ENCODE measurements around the gene PPP2R2C.

Gene PPP2R2C

DNA sequence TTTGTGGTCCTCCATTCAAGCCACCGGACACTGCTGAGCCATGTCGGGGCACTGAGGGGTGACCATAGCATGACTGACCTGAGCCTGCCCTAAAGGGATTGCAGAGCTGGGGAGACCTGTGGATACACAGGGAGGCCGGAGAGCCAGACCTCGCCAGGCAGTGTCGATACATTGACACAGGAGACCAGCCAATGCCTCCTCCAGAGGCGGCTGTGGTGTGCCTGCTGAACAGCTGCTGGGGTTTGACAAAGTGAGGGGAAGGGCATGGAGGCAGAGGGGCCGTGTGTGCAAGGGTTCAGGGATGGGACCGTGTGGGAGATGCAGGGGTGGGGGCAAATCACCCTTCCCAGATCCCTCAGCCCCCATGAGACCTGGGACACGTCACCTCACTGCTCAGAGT, 48.0 kb downstream of the PPP2R2C start:
- DNase-seq (no peak), ATAC-seq (no peak)

DNA sequence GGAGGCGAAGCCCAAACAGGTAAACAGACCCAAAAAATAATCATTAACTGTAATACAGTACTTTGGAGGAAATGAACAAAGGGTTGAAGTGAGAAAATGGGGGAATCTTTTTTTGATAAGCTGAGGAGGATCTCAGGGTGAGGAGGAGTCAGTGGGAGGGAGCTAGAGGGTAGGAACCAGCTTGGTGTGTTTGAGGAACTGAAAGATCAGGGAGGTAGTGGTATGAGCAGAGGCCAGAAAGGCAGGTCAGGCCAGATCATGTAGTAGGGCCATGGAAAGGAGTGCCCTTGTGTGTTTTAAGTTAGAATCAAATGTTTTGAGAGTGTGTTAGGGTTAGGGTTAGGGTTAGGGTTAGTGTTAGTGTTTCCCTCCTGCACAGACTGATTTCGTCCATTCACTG, 48.8 kb downstream of the PPP2R2C start:
- ATAC-seq (no peak), DNase-seq (no peak)

DNA sequence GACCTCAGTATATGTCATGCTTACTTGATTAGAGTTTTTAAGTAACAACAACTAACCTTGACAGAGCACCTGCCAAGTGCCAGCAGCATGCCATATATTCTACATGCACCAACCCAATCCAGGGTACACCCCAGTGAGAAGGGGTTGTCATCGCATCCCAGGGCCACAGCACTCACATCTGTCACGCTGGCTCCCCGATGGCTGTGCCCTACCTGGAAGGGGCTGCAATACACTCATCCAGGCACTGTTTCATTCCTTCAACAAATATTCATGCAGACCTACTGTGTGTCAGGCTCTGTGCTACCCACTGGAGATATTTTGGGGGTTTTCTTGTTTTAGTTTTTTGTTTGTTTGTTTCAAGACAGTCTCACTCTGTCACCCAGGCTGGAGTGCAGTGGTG, 49.5 kb downstream of the PPP2R2C start:
- DNase-seq (no peak), ATAC-seq (no peak)

DNA sequence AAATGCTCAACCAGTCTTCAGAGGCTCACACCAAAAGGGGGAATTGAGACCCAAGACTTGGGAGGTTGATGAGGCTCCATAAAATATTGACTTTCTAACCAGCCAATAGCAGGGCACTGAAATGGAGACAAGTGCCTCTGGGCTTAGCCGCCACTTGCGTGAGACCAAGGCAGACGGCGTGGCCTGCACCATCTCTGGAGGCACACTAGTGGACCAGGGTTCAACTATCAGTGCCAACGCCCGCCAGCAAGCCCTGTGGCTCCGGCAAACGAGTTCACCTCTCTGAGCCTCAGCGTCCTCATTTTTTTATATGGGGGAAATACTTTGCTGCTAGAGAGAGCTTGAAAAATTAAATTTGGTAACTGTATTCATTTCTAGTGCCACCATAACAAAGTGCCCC, 50.3 kb downstream of the PPP2R2C start:
- DNase-seq = no peak
- ATAC-seq = no peak

DNA sequence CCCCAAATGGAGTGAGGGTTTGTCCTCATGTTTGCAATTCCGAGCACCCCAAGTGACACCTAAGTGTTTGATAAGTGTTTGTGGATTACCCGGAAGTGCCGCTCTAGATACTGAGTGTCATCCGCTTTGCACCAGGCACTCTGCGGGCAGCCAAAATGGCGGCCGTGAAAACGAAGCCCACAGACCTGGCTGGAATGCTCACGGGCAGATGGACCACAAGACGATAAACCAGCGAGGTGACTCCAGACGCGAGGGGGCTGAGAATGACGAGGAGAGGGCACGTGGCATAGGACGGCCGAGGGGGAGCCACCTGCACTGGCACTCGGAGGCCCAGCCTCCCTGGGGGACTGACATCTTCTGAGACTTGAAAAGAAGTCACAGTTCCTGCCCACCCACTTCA, 51.0 kb downstream of the PPP2R2C start:
- DNase-seq = no peak
- no peak for ATAC-seq

DNA sequence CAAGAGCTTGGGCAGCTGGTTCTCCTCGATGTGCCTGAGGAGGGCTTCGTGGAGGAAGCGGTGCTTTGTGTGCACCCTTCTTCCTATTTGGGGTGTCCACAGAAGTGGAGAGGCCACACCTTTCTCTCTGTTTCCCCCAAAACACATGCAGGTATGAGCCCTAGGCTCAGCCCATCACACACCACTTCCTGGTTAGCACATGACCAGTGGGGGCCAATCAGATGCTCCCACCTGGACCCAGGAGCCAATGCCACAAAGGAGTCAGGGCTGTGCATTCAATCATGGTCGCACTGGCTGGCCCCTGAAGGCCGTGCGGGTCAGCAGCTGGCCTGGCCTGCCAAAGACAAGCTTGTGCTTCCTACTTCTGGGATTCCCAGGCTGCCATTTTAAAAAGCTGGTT, 51.4 kb downstream of the PPP2R2C start:
- ATAC-seq (no peak), DNase-seq (no peak)

DNA sequence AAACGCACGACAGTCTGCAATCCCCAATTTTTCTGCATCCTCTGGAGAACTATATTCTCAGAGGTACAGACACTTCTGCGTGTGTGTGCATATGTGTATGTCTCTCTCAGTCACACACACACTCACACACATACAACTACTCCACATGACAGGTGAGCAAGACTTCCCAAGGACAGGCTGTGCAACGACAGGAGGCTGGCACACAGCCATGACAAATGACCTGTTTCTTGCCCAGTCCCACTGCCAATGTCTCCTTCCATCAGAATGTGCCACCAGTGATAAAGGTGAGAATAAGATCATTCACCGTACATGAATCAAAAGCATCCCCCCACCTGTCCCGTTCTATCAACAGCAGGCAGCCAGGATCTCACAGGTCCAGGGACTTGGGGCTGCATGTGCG, 52.4 kb downstream of the PPP2R2C start:
- no peak for ATAC-seq

DNA sequence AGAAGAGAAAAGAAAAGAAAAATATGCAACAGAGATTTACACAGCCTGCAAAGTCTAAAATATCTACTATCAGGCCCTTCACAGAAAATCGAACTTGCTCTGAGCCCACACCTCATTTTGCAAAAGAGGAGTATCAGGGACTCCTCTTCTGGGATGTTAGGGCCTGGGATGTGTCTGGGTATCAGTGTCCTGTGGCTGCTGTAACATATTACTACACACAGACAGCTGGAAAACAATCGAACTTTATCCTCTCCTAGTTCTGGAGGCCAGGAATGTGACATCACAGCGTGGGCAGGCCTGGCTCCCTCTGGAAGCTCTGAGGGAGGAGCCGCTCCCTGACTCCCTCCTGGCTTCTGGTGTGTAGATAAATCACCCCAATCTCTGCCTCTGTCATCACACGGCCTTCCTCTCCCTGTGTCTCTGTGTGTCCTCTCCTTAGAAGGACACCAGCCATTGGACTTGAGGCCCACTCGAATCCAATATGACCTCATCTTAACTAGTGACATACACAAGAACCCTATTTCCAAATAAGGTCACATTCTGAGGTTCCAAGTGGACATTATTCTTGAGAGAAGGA, 52.9 kb downstream of the PPP2R2C start:
- DNase-seq (no peak), ATAC-seq (no peak)

More for the DNA sequence above, 52.4 kb downstream of the PPP2R2C start:
- DNase-seq = no peak

DNA sequence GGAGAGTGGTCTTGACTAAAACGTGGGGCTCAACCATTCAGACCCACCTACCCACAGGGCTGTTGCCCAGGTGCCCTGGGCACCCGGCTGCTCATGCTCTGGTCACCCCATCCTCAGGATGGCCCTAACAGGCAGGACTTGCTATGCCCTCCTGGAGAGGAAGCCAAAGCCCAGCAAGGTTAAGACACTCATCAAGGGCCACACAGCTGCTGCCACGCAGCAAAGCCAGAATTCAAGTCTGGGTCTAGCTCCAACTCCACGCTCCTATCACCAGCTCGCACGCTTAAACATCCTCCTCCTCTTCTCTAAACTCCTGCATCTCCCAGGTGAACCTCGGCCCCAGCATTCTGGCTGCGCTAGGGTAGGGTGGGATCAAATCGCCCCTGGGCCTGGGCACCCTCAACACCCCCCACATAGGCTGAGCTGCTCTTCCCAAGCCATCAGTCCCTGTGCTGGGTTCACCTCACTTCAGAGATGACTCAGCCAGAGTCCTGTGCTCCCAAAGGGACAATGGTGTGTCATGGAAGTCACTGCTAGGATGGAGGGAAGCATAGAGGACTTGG, 54.1 kb downstream of the PPP2R2C start:
- ATAC-seq = no peak

DNA sequence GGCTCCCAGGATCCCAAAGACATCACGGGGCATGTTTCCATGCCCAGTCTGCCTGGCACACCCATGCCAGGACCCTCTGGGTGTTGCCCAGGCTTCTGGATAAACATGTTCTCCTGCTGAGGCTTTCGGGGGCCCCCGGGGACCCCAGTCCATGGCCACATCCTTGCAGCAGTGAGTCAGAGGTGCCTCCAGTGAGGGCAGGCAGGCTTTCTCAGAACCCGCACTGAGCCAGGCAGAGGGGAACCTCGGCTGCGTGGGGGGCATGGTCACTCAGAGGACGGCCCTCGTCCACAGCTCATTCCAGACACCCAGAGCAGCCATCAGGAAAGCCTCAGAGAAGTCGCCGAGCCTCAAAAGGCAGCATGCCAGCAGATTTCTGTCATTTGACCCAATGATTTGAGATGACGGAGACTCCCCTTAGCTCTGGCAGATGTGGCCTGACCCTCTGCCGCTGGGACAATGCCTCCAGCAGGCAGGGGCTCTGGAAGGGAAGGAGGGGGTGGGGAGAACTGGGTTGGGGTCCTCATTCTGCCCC, 54.8 kb downstream of the PPP2R2C start:
- DNase-seq = no peak
- ATAC-seq = no peak

More for the DNA sequence above, 54.1 kb downstream of the PPP2R2C start:
- DNase-seq = no peak

DNA sequence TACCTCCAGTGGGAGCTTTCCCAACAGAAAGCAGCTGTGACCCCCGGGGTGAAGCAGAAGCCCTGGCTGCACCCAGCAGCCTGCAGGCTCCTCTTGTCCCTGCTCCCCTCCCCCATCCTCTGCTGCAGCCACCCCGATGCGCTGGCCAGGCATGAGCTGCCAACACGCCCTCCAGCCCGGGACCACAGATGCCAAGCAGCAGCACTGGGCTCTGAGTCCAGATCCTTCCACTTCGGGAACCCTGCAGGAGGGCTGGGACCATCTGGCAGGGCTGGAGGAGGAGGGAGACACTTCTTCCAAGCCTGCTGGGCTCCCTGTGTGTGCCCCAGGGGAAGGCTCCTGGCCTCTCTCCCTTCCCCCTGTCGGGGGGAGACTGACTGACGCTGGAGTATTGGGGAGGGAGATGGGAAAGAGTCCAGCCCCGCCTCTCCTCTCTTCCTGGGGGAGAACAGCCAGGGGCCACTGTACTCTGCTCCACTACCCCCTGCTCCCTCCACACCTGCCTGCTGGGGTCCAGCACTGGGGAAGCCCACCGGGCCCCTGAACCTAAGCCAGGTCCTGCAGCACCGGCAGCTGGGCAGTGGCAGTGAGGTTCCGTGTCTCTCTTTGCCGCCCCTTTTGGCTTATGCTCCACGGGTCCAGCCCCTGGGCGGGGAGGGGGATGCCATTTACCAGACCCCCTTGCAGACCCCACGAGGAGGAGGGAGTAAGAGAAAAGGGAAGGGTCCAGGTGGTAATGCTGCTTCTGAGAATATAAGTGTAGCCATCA, 55.7 kb downstream of the PPP2R2C start:
- DNase-seq (no peak), ATAC-seq (no peak)

DNA sequence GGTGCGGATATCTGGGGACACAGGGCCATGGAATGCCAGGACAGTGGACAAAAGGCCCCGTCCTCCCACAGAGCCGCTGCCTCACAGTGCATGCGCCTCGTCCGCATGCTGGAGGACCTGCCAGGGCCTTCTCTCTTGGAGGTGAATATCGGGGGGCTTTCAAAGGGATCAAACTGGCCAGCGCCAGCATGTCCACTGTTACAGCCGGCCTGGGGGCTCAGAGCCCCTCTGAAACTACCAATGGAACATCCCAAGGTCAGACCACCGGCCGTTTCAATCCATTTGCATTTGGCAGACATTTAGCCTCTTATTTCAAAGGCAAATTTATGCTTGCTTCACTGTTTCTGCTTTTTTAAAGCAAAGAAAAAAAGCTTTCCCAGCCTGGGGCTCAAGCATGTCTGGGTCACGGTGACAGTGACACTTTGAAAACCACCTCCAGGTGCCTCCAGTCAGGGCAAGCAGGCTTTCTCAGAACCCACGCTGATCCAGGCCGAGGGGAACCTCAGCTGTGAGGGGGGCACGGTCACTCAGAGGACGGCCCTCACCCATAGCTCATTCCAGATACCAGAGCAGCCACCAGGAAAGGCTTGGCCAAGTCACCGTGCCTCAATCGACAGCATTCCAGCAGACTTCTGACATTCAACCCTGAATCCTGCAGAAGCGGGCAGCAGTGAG, 57.2 kb downstream of the PPP2R2C start:
- DNase-seq = no peak
- ATAC-seq = no peak

DNA sequence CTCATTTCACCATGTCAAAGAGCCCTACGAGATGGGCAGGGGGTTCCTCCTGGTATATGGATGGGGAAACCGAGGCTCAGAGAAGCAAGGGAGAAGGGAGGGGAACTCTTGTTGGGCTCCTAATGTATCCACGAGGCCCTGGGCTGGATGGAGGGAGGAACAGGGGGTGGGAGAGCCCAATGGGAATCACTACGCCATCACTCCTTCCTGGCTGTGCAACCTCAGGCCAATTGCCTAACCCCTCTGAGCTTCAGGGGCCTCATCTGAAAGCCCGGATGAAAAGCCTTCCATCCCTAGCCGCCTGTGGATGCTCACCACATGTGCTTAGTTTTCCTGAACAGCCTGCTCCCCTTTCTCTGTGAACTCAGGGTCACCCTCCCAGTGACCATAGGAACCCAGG, 57.8 kb downstream of the PPP2R2C start:
- no peak for DNase-seq
- no peak for ATAC-seq

DNA sequence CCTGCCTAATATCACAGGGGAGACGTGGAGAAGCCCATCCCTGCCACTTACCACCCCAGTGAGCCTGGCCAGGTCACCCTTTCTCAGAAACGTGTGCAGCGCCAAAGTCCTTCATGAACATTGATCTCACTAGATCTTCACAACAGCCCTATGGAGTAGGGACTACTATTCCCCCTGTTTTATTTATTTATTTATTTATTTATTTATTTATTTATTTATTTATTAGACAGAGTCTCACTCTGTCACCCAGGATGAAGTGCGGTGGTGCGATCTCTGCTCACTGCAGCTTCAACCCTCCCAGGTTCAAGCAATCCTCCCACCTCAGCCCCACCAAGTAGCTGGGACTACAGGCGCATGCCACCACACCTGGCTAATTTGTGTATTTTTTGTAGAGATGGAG, 61.8 kb downstream of the PPP2R2C start:
- no peak for DNase-seq
- no peak for ATAC-seq

DNA sequence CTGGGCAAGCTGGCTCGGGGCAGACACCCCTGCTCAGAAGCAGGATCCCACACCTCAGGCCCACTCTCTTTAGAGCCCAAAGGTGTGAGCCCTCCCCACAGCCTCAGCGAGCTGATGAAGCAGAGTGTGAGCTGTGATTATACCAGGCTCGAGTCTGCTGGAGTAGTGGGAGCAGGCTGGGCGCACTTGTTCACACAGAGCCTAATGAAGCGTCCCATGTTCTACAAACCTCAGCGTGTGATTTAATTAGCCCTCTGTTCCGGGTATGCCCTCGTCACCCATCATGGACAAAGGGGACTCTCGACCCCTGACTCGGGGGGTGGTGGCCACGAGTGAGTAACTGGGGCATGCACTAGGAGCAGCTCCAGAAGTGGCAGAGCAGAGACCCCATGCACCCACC, 62.3 kb downstream of the PPP2R2C start:
- no peak for ATAC-seq
- DNase-seq = no peak

DNA sequence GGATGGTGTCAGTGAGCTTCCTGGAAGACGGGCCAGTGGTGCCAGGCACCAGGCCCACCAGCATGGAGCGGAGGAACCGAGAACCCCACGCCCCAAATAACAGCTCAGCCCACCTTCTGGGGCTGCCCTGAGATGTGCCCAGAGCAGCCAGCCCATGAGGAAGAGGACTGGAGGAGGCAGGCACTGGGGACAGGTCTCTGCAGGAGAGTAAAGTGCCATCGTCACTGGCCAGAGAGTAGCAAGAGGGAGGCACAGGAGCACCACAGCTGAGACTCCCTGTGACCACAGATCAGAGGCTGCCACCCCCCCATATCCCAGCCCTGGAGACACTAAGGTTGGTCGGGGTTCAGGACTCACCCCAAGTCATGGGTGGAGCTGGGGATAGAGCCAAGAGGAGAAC, 63.0 kb downstream of the PPP2R2C start:
- ATAC-seq (no peak), DNase-seq (no peak)

DNA sequence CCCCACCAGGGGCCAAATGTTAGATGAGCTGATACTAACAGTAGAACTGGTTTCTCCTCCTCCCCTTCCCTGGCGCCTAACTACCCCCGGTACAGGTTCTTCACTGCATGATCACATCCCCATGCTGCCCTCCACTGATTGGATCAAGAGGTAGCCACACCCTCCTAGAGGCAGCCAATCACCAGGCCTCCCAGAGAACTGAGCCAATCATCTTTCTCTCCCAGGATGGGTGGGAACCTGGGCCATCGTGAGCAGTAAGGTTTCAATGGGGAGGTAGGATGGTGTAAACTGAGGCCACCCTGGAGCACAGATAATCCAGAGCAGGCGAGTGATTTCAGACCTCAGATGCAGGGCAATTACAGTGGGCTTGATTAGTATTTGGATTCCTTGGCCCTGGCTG, 64.2 kb downstream of the PPP2R2C start:
- DNase-seq (no peak), ATAC-seq (no peak)

DNA sequence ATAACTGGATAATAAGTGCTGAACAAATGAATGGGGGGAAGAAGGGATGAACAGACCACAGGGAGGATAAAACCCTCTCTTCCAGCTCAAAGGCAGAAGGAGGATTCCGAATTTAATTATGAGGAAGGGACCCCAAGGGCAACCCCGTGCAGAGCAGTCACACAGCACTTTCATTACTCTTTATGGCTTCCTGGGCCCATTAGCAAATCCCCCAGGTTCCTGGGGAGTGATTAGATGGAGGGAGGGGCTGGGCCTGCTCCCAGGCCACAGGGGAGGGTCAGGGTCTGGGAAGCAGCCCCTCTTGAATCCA, 67.1 kb downstream of the PPP2R2C start:
- ATAC-seq = no peak

DNA sequence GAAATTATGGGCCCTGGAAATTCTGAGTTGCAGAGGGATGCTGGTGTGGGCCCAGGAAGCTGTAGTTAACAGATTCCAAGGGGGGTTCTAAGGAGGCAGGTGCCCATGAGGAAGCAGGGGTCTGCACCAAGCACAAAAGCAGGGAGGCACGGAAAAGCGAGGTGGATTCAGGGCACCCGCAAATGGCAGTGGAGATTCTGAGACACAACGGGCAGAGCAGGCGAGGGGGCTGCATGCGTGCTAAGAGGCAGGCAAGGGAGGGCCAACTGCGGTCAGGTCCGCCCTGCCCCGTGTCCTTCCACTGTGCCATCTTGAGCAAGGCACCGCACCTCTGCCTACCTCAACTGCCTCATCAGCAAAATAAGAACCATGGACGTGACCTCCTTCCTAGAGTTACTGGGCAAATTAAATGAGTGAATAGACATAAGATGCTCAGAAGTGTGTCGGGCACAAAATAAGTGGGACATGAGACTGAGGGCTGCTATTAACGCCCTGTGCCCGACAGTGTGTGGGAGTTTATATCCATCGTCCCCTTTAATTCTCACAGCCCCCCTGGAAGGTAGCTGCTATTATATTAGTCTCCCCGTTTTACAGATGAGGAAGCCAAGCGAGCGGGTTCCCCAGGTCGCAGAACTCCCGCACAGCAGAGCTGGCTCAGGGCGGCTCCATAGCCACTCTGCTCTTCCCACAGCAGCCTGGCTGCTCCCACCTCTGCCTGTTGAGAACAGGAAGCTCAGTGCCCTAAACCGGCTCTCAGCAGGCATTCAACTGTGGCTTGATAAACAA, 67.6 kb downstream of the PPP2R2C start:
- no peak for DNase-seq
- no peak for ATAC-seq

More for the DNA sequence above, 67.1 kb downstream of the PPP2R2C start:
- no peak for DNase-seq

DNA sequence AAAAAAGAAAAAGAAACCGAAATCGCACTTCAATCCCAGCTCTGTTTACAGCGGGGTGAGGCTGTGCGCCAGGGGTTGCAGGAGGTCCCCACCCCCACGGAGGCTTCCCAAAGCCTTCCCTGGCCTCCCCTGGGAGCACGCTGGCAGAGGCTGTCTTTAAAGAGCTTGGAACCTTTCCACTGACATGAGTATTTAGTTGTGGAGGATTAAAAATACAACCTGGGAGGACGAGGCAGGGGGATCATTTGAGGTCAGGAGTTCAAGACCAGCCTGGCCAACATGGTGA, 69.1 kb downstream of the PPP2R2C start:
- DNase-seq = no peak
- ATAC-seq = no peak

DNA sequence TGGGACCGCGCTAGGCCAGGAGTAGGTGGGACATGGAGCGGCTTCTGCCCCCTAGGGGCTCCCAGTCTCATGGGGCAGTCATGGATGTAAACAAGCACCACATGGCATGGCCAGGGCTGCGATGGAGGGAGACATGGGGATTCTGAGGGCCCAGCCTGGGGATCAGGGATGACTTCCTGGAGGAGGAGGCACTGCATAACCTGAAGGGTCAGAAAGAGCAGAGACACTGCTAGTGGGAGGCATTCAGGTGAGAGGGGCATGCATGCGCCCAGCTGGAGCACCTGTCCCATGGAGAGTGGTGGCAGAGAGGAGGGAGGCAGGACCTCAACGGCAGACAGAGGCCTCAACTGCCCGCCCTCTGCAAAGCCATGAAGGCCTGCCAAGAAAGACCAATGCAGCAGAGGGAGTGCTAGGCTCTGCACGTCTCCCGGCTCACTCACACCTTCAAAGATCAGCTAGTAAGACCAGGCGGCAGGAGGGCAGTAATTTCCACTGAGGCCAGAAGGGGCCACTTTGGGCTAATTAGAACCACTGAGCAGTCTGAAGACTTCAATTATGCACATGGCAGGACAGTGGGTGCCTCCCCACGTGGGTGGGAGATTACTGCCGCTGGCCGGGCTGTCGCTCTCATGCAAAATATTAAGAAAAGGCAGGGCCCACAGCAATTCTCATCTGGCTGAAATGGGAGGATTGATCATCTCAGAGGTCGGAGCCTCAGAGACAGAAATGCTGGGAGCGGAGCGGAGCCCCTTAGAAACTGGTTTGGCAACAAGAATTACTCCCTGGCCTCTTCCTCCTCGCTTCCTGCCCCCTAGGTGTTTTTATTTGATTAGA, 69.6 kb downstream of the PPP2R2C start:
- ATAC-seq = no peak
- DNase-seq = no peak

DNA sequence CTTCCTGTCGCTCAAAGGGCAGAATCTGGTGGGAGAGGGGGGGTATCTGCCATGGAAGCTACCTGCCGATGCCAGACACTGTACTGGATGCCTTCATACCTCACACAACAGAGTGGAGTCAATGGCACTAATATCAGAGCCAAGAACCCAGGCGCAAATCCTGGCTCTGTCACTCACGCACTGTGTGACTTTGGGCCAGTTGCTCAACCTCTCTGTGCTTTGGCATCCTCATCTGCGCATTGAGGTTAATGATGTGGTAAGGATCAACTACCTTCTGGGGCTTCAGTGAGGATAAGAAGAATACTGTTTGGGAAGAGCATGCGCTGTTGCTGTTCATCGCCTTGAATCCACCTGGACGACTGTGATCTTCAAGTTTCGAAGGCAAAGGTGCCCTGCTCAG, 70.6 kb downstream of the PPP2R2C start:
- ATAC-seq (no peak), DNase-seq (no peak)

Data from stimulated activated naive CD8-positive, alpha-beta T cell treated with anti-CD3 and anti-CD28 coated beads, Interleukin-15, Interleukin-2, amounts not matched to agents 100 U/mL and 50 U/mL, for 24 hours (primary cell).